SU-DHL-6 (cell line): ENCODE measurements around the gene EVPL.

Experiments
- H2AFZ ChIP-seq: fragments of 200-600 bp; sonication (generic); 2 replicates; pipeline ENCODE4 v1.6.1; 2014; ENCODE audit warnings: low read depth, mild to moderate bottlenecking, moderate library complexity, mixed read lengths, antibody characterized with exemption, low read length; ENCODE audit not compliant: severe bottlenecking
- H3F3A ChIP-seq: fragments of 200-600 bp; shearing (Covaris generic); 2 replicates; pipeline ENCODE4 v1.6.0; 2016; ENCODE audit warnings: antibody characterized with exemption, mild to moderate bottlenecking; ENCODE audit not compliant: insufficient read depth
- H3K27ac ChIP-seq: fragments of 200-600 bp; sonication (generic); 2 replicates; pipeline ENCODE4 v1.5.1; 2016; ENCODE audit warnings: low read depth, mild to moderate bottlenecking, low read length, moderate library complexity, mixed read lengths
- H3K27me3 ChIP-seq: fragments of 200-600 bp; sonication (generic), shearing (Covaris generic); 2 replicates; pipeline ENCODE4 v1.6.0; 2014; ENCODE audit warnings: mild to moderate bottlenecking, low read length
- H3K36me3 ChIP-seq: fragments of 200-600 bp; sonication (generic); 2 replicates; pipeline ENCODE4 v1.6.1; 2014; ENCODE audit warnings: mild to moderate bottlenecking, low read length, mixed read lengths
- H3K4me2 ChIP-seq: fragments of 300-600, 200-600 bp; shearing (Covaris generic), sonication (generic); 2 replicates; pipeline ENCODE4 v1.6.0; 2014; ENCODE audit warnings: low read length, low read depth, mild to moderate bottlenecking; ENCODE audit not compliant: poor library complexity, severe bottlenecking
- H3K4me3 ChIP-seq: fragments of 200-600 bp; sonication (generic); 2 replicates; pipeline ENCODE4 v1.5.1; 2014; ENCODE audit warnings: antibody characterized with exemption, low read length, mild to moderate bottlenecking, mixed read lengths; ENCODE audit not compliant: insufficient read depth, poor library complexity, severe bottlenecking
- H3K79me2 ChIP-seq: fragments of 200-600 bp; sonication (generic); 2 replicates; pipeline ENCODE4 v1.6.1; 2014; ENCODE audit warnings: mild to moderate bottlenecking, low read length, moderate library complexity; ENCODE audit not compliant: insufficient read depth
- H3K9ac ChIP-seq: fragments of 200-600 bp; sonication (generic); 2 replicates; pipeline ENCODE4 v1.7.0; 2014; ENCODE audit warnings: mild to moderate bottlenecking, low read length
- H3K9me2 ChIP-seq: fragments of 200-600 bp; sonication (generic); replicated peaks from 2 replicates; pipeline ENCODE4 v1.6.1; 2014; ENCODE audit warnings: low read length; ENCODE audit not compliant: insufficient read depth
- H3K9me3 ChIP-seq: fragments of 200-600 bp; sonication (generic); 2 replicates; pipeline ENCODE4 v1.6.1; 2014; ENCODE audit warnings: low read length, mixed read lengths; ENCODE audit not compliant: insufficient read depth
- H4K20me1 ChIP-seq: fragments of 200-600 bp; sonication (generic); 2 replicates; pipeline ENCODE4 v1.6.1; 2014; ENCODE audit warnings: low read depth, mild to moderate bottlenecking, antibody characterized with exemption, low read length, moderate library complexity, mixed read lengths
- CTCF ChIP-seq: fragments of 200-600 bp; sonication (generic); IDR thresholded peaks from one replicate; pipeline ENCODE4 v1.5.1; 2017; ENCODE audit warnings: antibody characterized with exemption, mild to moderate bottlenecking, low read length, moderate library complexity; ENCODE audit not compliant: insufficient read depth, poor library complexity, severe bottlenecking
- EZH2phosphoT487 ChIP-seq: fragments of 200-600 bp; sonication (generic), shearing (Covaris generic); conservative IDR thresholded peaks from 2 replicates; pipeline ENCODE4 v1.6.1; 2018; ENCODE audit warnings: mild to moderate bottlenecking, antibody characterized with exemption, low read length, moderate library complexity, mixed read lengths

The EVPL gene

DNA sequence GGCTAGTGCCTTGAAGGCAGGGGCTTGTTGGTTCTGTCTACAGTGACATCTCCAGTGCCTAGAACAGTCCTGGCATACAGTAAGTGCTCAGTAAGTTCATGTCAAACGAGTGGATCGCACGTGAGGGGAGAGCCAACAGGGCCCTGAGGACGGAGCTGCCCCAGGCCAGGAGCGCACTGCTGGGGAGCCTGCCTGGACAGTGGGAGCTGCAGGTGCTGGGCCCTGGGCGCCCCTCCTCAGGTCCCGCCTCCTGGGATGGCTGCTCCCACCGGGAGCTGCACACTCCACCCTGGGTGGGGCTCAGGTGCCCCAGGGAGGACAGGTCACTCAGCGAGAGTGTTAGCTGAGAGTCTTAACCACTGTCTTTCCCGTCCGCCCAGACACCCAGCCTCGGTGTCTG is 1.8 kb downstream of the EVPL start:
- Histone ChIP-seq H4K20me1 (no peaks in the 10 kb centered on the region), H3K36me3 (no peaks in the 10 kb centered on the region), H3K4me3 (no peak overlapping the region), H3K9me2 (no peaks in the 10 kb centered on the region), H3K9ac (no peak overlapping the region), H3K4me2 (no peak overlapping the region), H3K27ac (no peak overlapping the region), H3F3A (0 out of 2 replicates have a peak, but pooled peaks cover under 1% of the 10 kb centered on the region), H2AFZ (no peak overlapping the region), H3K79me2 (no peaks in the 10 kb centered on the region), H3K27me3 (no peaks in the 10 kb centered on the region), H3K9me3 (no peaks in the 10 kb centered on the region)
- TF ChIP-seq EZH2phosphoT487 (no peak), CTCF (no peak)

- Histone ChIP-seq H3F3A (0 out of 2 replicates have a peak, but pooled peaks cover 4% of the 10 kb centered on the region), H3K27me3 (no peaks in the 10 kb centered on the region), H2AFZ (no peak overlapping the region), H3K9ac (no peak overlapping the region), H4K20me1 (no peaks in the 10 kb centered on the region), H3K4me2 (no peak overlapping the region), H3K27ac (no peak overlapping the region), H3K36me3 (no peaks in the 10 kb centered on the region), H3K9me3 (no peaks in the 10 kb centered on the region), H3K9me2 (no peaks in the 10 kb centered on the region), H3K4me3 (no peak overlapping the region), H3K79me2 (no peaks in the 10 kb centered on the region)
- TF ChIP-seq EZH2phosphoT487: no peak
- no peak for TF ChIP-seq CTCF
Observed at GRCh38 chr17:76024353-76024752, 2.8 kb downstream of the EVPL start.

GRCh38 chr17:76023900-76024237 is 3.2 kb downstream of the EVPL start:
- Histone ChIP-seq H3K9ac (no peak overlapping the region), H3K4me3 (no peak overlapping the region), H3F3A (0 out of 2 replicates have a peak, but pooled peaks cover 4% of the 10 kb centered on the region), H3K79me2 (no peaks in the 10 kb centered on the region), H4K20me1 (no peaks in the 10 kb centered on the region), H3K9me3 (no peaks in the 10 kb centered on the region), H2AFZ (no peak overlapping the region), H3K36me3 (no peaks in the 10 kb centered on the region), H3K27me3 (no peaks in the 10 kb centered on the region), H3K4me2 (no peak overlapping the region), H3K27ac (no peak overlapping the region), H3K9me2 (no peaks in the 10 kb centered on the region)
- TF ChIP-seq EZH2phosphoT487 (no peak), CTCF (no peak)
